ENCODE data around the gene ICAM2. TPM values are rescaled to one million over a fixed set of nuclear protein-coding genes. Genes with fewer than 3 reads are reported as not detected.

Gene ICAM2
- total RNA-seq, 1 donor from 2014 or later = not detected

GRCh38 chr17:64054304-64054703, 33.9 kb upstream of the ICAM2 start:
- Histone ChIP-seq H3K36me3 (ENCODE audit: insufficient read depth, low read length) (peaks cover 3% of the 10 kb centered on the region), H2AFZ (ENCODE audit: low read depth, low read length) (no peak overlapping the region), H3K27me3 (ENCODE audit: insufficient read depth, low read length) (no peaks in the 10 kb centered on the region), H3K9ac (ENCODE audit: low read length) (no peak overlapping the region), H3K27ac (ENCODE audit: low read depth, low read length) (no peak overlapping the region), H3K79me2 (ENCODE audit: insufficient read depth, low read length) (no peaks in the 10 kb centered on the region), H3K4me2 (ENCODE audit: low read length) (no peak overlapping the region), H3K4me3 (ENCODE audit: insufficient read depth, low read depth, low read length) (no peak overlapping the region), H4K20me1 (ENCODE audit: insufficient read depth, low read length) (no peaks in the 10 kb centered on the region), H3K9me3 (ENCODE audit: insufficient read depth, low read depth, low read length) (no peaks in the 10 kb centered on the region), H3K4me1 (ENCODE audit: insufficient read depth, low read length) (no peaks in the 10 kb centered on the region)
- no peak for FAIRE-seq
- H3K4me3 Mint-ChIP-seq (ENCODE audit: unreplicated experiment) = no peak overlapping the region
- H3K9me3 Mint-ChIP-seq (ENCODE audit: unreplicated experiment) = no peaks in the 10 kb centered on the region
- H3K4me1 Mint-ChIP-seq (ENCODE audit: low read depth, unreplicated experiment) = peaks cover 9% of the 10 kb centered on the region
- TF ChIP-seq, protein P1, sequence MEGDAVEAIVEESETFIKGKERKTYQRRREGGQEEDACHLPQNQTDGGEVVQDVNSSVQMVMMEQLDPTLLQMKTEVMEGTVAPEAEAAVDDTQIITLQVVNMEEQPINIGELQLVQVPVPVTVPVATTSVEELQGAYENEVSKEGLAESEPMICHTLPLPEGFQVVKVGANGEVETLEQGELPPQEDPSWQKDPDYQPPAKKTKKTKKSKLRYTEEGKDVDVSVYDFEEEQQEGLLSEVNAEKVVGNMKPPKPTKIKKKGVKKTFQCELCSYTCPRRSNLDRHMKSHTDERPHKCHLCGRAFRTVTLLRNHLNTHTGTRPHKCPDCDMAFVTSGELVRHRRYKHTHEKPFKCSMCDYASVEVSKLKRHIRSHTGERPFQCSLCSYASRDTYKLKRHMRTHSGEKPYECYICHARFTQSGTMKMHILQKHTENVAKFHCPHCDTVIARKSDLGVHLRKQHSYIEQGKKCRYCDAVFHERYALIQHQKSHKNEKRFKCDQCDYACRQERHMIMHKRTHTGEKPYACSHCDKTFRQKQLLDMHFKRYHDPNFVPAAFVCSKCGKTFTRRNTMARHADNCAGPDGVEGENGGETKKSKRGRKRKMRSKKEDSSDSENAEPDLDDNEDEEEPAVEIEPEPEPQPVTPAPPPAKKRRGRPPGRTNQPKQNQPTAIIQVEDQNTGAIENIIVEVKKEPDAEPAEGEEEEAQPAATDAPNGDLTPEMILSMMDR (IDR thresholded peaks at IDR 0.05; ENCODE audit: insufficient read depth, low read depth, low read length) = no peak
- TF ChIP-seq EZH2 (IDR thresholded peaks at IDR 0.05; ENCODE audit: insufficient read depth, low read length) = no peak
- no peaks in the 10 kb centered on the region for H3K27me3 Mint-ChIP-seq (ENCODE audit: low read depth, unreplicated experiment)
- no peak overlapping the region for H3K27ac Mint-ChIP-seq (ENCODE audit: unreplicated experiment)
- no peak for DNase-seq (ENCODE audit: low read depth)
- H3K36me3 Mint-ChIP-seq (ENCODE audit: low read depth, unreplicated experiment) = peaks cover 49% of the 10 kb centered on the region

DNA sequence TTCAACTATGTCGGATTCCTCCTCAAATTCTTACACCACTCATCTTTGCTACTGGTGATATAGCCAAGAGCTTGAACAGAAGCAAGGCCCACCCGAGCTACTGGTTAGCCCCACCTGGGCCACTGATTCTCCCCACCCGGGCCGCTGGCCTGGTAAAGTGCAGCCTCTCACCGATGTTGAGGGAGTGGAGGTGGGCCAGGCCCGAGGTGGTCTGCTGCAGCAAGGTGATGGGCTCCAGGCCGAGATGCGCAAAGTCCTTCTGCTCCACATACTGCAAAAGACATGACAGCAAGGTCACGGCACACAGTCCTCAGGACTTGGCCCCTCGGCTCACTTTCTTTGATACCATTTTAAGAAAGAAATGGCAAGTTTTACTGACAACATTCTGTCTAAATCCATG, 32.7 kb upstream of the ICAM2 start:
- TF ChIP-seq, protein P1 (IDR thresholded peaks at IDR 0.05; ENCODE audit: insufficient read depth, low read depth, low read length) = no peak
- TF ChIP-seq EZH2 (IDR thresholded peaks at IDR 0.05; ENCODE audit: insufficient read depth, low read length) = no peak
- no peaks in the 10 kb centered on the region for H3K9me3 ChIP-seq (ENCODE audit: insufficient read depth, low read depth, low read length)
- no peak overlapping the region for H2AFZ ChIP-seq (ENCODE audit: low read depth, low read length)
- no peak overlapping the region for H3K4me2 ChIP-seq (ENCODE audit: low read length)
- Mint-ChIP-seq H3K27me3 (ENCODE audit: low read depth, unreplicated experiment) (no peaks in the 10 kb centered on the region), H3K36me3 (ENCODE audit: low read depth, unreplicated experiment) (peaks cover 44% of the 10 kb centered on the region), H3K4me3 (ENCODE audit: unreplicated experiment) (no peak overlapping the region), H3K4me1 (ENCODE audit: low read depth, unreplicated experiment) (no peaks in the 10 kb centered on the region), H3K9me3 (ENCODE audit: unreplicated experiment) (no peaks in the 10 kb centered on the region), H3K27ac (ENCODE audit: unreplicated experiment) (no peak overlapping the region)
- H3K27me3 ChIP-seq (ENCODE audit: insufficient read depth, low read length) = no peaks in the 10 kb centered on the region
- H3K4me1 ChIP-seq (ENCODE audit: insufficient read depth, low read length) = no peaks in the 10 kb centered on the region
- DNase-seq (ENCODE audit: low read depth) = no peak
- no peak for FAIRE-seq
- H3K36me3 ChIP-seq (ENCODE audit: insufficient read depth, low read length) = peaks cover 3% of the 10 kb centered on the region
- H3K9ac ChIP-seq (ENCODE audit: low read length) = no peak overlapping the region
- no peaks in the 10 kb centered on the region for H4K20me1 ChIP-seq (ENCODE audit: insufficient read depth, low read length)
- H3K27ac ChIP-seq (ENCODE audit: low read depth, low read length) = no peak overlapping the region
- no peak overlapping the region for H3K4me3 ChIP-seq (ENCODE audit: insufficient read depth, low read depth, low read length)
- H3K79me2 ChIP-seq (ENCODE audit: insufficient read depth, low read length) = no peaks in the 10 kb centered on the region

DNA sequence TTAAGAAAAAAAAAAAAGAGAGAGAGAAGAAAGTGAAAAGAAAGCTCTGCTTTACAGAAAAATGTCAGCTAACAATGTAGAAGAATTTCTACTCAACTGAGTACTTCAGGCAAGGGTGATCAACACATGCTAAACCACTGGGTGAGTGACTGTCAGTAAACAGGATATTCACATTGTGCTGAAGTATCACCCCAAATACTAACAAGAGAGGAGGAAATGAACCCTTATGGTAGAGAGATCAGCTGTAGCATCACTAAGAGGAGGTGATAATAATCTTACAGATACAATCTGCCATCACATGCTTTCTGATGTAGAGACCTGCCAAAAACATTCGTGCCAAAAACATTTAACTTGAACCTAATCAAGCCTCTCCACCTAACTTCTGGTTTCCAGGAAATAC, 30.7 kb upstream of the ICAM2 start:
- Histone ChIP-seq H3K4me2 (ENCODE audit: low read length) (no peak overlapping the region), H4K20me1 (ENCODE audit: insufficient read depth, low read length) (no peaks in the 10 kb centered on the region), H3K4me1 (ENCODE audit: insufficient read depth, low read length) (no peaks in the 10 kb centered on the region), H3K9ac (ENCODE audit: low read length) (no peak overlapping the region), H3K79me2 (ENCODE audit: insufficient read depth, low read length) (no peaks in the 10 kb centered on the region), H2AFZ (ENCODE audit: low read depth, low read length) (no peak overlapping the region), H3K36me3 (ENCODE audit: insufficient read depth, low read length) (peaks cover 3% of the 10 kb centered on the region), H3K4me3 (ENCODE audit: insufficient read depth, low read depth, low read length) (no peak overlapping the region), H3K9me3 (ENCODE audit: insufficient read depth, low read depth, low read length) (no peaks in the 10 kb centered on the region), H3K27ac (ENCODE audit: low read depth, low read length) (no peak overlapping the region), H3K27me3 (ENCODE audit: insufficient read depth, low read length) (no peaks in the 10 kb centered on the region)
- DNase-seq (ENCODE audit: low read depth) (no peak), FAIRE-seq (no peak)
- H3K9me3 Mint-ChIP-seq (ENCODE audit: unreplicated experiment) = no peaks in the 10 kb centered on the region
- H3K27ac Mint-ChIP-seq (ENCODE audit: unreplicated experiment) = no peak overlapping the region
- H3K36me3 Mint-ChIP-seq (ENCODE audit: low read depth, unreplicated experiment) = peaks cover 45% of the 10 kb centered on the region
- no peak for TF ChIP-seq EZH2 (IDR thresholded peaks at IDR 0.05; ENCODE audit: insufficient read depth, low read length)
- TF ChIP-seq, protein P1 (IDR thresholded peaks at IDR 0.05; ENCODE audit: insufficient read depth, low read depth, low read length) = no peak
- no peak overlapping the region for H3K4me3 Mint-ChIP-seq (ENCODE audit: unreplicated experiment)
- no peaks in the 10 kb centered on the region for H3K4me1 Mint-ChIP-seq (ENCODE audit: low read depth, unreplicated experiment)
- H3K27me3 Mint-ChIP-seq (ENCODE audit: low read depth, unreplicated experiment) = no peaks in the 10 kb centered on the region
